HG02623 (cell line): ENCODE data around the gene SMARCC1.

ENCODE experiments used
- ATAC-seq: cut with Tn5 transposase; IDR thresholded peaks from one replicate; pipeline ENCODE4 v1.9.1; 2021; ENCODE audit warnings: moderate library complexity; ENCODE audit not compliant: unreplicated experiment

The SMARCC1 gene

GRCh38 chr3:47592066-47592795, 189.5 kb downstream of the SMARCC1 start:
- ATAC-seq, result no peak

- ATAC-seq, result no peak
Observed at GRCh38 chr3:47590216-47590615, 191.5 kb downstream of the SMARCC1 start.

- ATAC-seq, result no peak
Observed at GRCh38 chr3:47588587-47588986, 193.1 kb downstream of the SMARCC1 start.

DNA sequence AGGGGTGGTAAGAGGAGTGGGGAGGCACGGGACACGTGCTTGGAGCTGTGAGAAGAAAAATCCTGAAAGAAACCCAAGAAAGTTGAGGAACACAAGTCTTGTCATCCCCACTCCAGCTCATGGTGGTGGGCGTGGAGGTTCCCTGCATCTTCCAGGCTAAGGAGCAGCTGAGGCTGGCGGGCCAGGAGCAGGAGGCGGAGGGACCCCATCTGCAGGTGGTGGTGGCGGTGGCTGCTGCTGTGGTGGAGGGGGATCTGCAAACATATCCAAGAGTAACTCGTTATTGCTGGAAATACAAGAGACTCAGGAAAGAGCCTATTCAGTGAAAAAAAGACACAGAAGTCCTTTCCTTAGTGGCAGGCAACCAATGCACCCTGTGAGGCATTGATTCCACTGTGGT, 193.6 kb downstream of the SMARCC1 start:
- no peak for ATAC-seq

DNA sequence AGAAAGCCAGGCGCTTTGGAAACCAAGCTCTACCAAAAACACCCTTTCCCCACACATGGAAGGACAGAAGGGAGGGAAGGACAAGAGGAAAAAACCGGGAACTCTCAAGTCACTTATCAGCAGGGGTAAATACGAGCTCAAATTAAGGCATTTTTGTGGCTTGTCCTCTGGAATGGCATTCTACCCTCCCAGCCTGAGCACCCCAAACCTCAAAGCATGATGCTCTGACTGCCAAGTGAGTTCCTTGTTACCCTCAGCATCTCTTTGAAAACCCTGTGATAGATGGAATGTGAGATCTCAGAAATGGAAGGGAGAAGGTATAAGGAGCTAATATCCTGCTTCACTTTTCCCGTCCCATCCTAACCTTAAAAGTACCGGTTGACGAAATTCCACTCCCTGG, 194.9 kb downstream of the SMARCC1 start:
- ATAC-seq, result no peak

DNA sequence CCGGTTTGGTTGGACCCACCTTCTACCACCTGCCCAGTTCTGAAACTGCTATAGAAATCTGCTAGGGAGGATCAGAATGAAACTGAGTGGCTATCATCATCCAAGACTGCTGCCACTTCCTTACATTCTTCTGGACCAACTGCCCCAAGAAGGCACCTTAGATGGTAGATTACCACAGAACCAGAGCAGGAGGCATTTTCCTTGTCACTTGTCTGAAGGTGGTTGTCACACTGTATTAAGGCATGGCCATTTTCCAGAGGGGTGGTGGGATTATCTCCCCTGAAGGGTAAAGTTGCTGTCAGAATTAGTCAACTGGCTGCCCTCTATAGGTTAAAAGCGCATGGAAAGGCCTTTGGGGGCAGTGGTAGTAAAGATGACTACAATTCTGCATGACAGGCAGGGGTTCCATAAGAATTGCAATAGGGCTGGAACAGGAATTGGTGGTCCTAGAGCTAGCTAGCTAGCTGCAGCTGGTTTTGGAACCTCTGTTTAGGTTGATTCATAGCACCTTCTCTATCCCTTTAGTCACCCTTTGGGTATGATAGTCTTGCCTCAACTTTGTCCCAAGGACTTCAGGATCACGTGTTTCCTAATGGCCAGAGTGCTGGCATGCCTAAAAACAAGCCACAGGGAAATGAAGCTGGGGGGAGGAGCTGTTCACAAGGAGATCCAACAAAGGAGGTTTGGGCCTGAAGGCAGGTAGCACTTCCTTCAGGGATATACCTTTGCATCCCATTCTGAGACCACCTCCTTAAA, 198.2 kb downstream of the SMARCC1 start:
- ATAC-seq, result no peak

DNA sequence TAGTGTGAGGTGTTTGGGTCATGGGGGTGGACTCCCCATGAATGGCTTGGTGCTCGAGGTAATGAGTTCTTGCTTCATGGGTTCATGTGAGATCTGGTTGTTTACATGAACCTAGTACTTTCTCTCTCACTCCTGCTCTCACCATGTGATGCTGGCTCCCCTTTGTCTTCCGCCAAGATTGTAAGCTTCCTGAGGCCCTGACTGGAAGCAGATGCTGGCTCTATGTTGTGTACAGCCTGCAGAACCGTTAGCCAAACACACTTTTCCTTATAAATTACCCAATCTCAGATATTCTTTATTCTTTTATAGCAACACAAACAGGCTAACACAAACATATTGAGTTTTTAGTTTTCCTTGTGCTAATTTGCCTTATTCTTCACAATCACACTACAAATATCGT, 199.9 kb downstream of the SMARCC1 start:
- no peak for ATAC-seq

GRCh38 chr3:47581422-47581821, 200.3 kb downstream of the SMARCC1 start:
- no peak for ATAC-seq

GRCh38 chr3:47580481-47580880, 201.2 kb downstream of the SMARCC1 start:
- no peak for ATAC-seq

DNA sequence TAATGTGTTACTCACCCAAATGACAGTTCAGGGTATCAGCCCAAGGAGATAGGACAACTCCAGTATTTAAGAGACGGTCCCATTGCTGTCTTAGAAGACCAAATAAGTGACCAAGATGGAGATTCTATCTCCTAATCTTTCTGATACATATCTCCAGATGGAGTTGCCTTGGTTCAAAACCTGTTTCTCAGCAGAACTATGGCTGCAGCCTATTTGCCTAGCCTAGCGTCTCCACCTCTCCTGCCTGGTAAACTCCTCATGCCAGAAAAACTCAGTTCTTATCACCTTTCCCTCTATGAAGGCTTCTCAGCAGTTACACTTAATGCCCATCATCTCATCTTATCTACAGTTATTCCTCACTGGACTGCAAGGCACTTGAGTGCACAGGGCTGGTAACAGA, 201.8 kb downstream of the SMARCC1 start:
- no peak for ATAC-seq

GRCh38 chr3:47578691-47579632, 202.7 kb downstream of the SMARCC1 start, which contains the start of gene CSPG5:
Gene CSPG5 (minus strand): TSS chr3:47578865. CDS start chr3:47578693, 172 bp downstream.
- ATAC-seq, result no peak

GRCh38 chr3:47578119-47578632, 203.5 kb downstream of the SMARCC1 start:
- ATAC-seq, result no peak

DNA sequence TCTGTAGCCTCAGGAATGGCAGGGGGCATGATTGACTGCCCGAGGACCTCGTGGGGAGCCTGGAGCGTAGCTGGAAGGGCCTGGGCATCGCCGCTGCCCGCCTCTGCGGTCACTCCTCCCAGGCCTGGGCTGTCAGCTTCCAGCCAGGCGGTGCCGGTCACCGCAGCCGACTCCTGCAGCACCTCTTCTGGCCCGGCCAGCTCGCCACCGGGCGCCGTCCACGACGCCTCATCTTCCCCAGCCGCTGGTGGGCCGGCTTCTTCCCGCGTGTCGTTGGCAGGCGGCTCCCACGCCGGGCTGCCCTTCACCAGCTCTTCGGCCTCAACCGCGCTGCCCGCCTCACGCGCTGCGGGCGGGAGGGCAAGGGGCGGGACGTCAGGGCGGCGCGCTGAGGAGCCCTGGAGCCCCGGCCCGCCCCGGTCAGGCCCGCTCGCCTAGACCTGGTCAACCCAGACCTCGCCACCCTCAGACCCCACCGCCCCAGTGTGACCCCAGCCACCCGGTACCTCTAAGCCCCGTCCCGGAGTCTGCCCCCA, 204.0 kb downstream of the SMARCC1 start:
- no peak for ATAC-seq

- no peak for ATAC-seq
Observed at GRCh38 chr3:47573190-47574172, 208.2 kb downstream of the SMARCC1 start.

GRCh38 chr3:47571391-47572175, 210.1 kb downstream of the SMARCC1 start:
- ATAC-seq, result no peak

DNA sequence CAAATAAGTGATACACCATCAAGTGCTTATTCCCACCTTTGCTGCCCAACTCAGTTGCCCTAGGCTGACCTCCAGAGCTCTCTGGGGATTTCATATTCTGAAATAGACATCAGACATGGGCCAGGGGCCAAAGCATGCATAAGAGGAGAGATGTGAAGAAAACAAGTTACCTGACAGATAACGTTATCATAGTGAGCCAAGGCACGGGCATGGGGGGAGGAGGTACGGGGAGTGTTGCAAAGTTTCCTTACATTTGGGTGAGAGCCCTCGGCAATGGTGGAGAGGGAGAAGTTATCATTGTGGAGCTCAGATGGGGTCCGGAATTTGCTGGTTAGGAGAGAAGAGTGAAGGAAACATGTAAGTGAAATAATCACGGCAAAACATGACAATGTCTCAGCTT, 212.8 kb downstream of the SMARCC1 start:
- ATAC-seq, result no peak

DNA sequence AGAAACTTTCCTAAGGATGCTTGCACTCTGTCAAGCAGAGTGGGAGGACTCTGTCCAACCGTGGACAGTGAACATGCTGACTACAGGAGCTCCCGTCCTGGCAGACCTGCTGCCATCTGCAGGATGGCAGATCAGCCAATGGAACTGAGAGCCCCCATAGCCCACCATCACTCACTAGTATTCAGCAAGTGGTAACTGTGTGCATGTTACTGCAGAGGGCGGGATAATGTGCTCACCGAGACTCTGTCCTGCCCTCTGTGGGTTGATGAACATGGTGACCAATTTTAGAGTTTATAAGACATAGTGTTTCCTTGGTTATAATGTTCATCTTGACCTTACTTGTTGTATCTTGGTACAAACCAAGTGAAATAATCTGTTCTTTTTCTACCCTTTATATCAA, 214.5 kb downstream of the SMARCC1 start:
- no peak for ATAC-seq

- ATAC-seq, result no peak
Observed at GRCh38 chr3:47566667-47567066, 215.0 kb downstream of the SMARCC1 start.
